K562 (cell line): ENCODE results near the gene ANKRD60. TPM values are rescaled to one million over a fixed set of nuclear protein-coding genes. Genes with fewer than 3 reads are reported as not detected.
A peak's percentile ranks its signal among the peaks of the same experiment; 100 is the strongest.

Experiments
- BHLHE40 ChIP-seq: IDR thresholded peaks from 2 replicates; pipeline ENCODE4 v1.6.1; 2011; ENCODE audit warnings: low read length, improper control_type of control experiment
- BRD9 ChIP-seq: fragments of 450-650 bp; IDR thresholded peaks from 2 replicates; pipeline ENCODE4 v1.6.1; 2018; ENCODE audit warnings: low read depth; ENCODE audit not compliant: partially characterized antibody
- CHCHD3 ChIP-seq: fragments of 250-450 bp; sonication (Bioruptor Pico); IDR thresholded peaks from 2 replicates; pipeline ENCODE4 v2.1.2; 2022; ENCODE audit warnings: mild to moderate bottlenecking
- FOXJ2 ChIP-seq: fragments of 200-800 bp; sonication (Bioruptor generic); IDR thresholded peaks from 2 replicates; pipeline ENCODE4 v1.6.1; 2016; ENCODE audit warnings: missing genetic modification characterization, missing compliant biosample characterization
- HDAC2 ChIP-seq: fragments of 450-650 bp; IDR thresholded peaks from 2 replicates; pipeline ENCODE4 v1.6.1; 2016; ENCODE audit warnings: mild to moderate bottlenecking
- HDAC3 ChIP-seq: fragments of 450-650 bp; IDR thresholded peaks from 2 replicates; pipeline ENCODE4 v1.6.1; 2018; ENCODE audit warnings: borderline replicate concordance, mild to moderate bottlenecking, moderate library complexity; ENCODE audit not compliant: partially characterized antibody
- HMG20A ChIP-seq: fragments of 450-650 bp; formaldehyde crosslinking; conservative IDR thresholded peaks from 2 replicates; pipeline ENCODE4 v1.4.0; 2020; ENCODE audit warnings: mild to moderate bottlenecking, mixed read lengths
- JUND ChIP-seq, 2 experiments: IDR thresholded peaks; 2 replicates in 1 of 2; 3 replicates in 1 of 2; pipeline ENCODE4 v1.6.1; 2011; ENCODE audit warnings: borderline replicate concordance in 2 of 2, low read depth in 2 of 2, low read length in 2 of 2, improper control_type of control experiment in 1 of 2, missing biosample characterization in 1 of 2, missing genetic modification characterization in 1 of 2, missing genetic modification reagents in 1 of 2
- KHSRP ChIP-seq: fragments of 450-650 bp; IDR thresholded peaks from 2 replicates; pipeline ENCODE4 v1.6.1; 2017
- KLF6 ChIP-seq: fragments of 250-450 bp; sonication (Bioruptor Pico); IDR thresholded peaks from 2 replicates; pipeline ENCODE4 v1.4.0; 2020; ENCODE audit warnings: mild to moderate bottlenecking, moderate library complexity, borderline replicate concordance
- NFE2 ChIP-seq: IDR thresholded peaks from 2 replicates; pipeline ENCODE4 v1.6.1; 2014; ENCODE audit warnings: antibody characterized with exemption, low read depth
- NR2C2 ChIP-seq, 2 experiments: fragments of 200-800 bp in 1 of 2; sonication (Bioruptor generic) in 1 of 2; sonication (generic) in 1 of 2; formaldehyde crosslinking in 1 of 2; IDR thresholded peaks; 2 replicates each; pipeline versions ENCODE4 v1.6.1 to v1.8.0; 2016 to 2022; ENCODE audit warnings: mild to moderate bottlenecking in 1 of 2, missing compliant biosample characterization in 1 of 2, missing genetic modification characterization in 1 of 2, missing genetic modification reagents in 1 of 2
- POLR3A ChIP-seq: IDR thresholded peaks from 2 replicates; pipeline ENCODE4 v1.6.1; 2011; ENCODE audit warnings: borderline replicate concordance, mild to moderate bottlenecking, moderate library complexity; ENCODE audit not compliant: insufficient read length, insufficient read depth; ENCODE audit errors: extremely low read depth
- POU5F1 ChIP-seq: fragments of 150-350 bp; IDR thresholded peaks from 2 replicates; pipeline ENCODE4 v1.6.1; 2014; ENCODE audit warnings: borderline replicate concordance, low read length, low read depth, mild to moderate bottlenecking; ENCODE audit not compliant: partially characterized antibody
- RFX7 ChIP-seq: fragments of 250-450 bp; sonication (Bioruptor Pico); IDR thresholded peaks from 2 replicates; pipeline ENCODE4 v1.5.1; 2021; ENCODE audit warnings: mild to moderate bottlenecking
- RUNX1 ChIP-seq: sonication (generic); IDR thresholded peaks from 2 replicates; pipeline ENCODE4 v1.6.1; 2016; ENCODE audit warnings: antibody characterized with exemption, low read depth
- SAP30 ChIP-seq: fragments of 200-600 bp; sonication (generic); IDR thresholded peaks from 2 replicates; pipeline ENCODE4 v1.6.1; 2012; ENCODE audit warnings: borderline replicate concordance, low read depth, mild to moderate bottlenecking, moderate library complexity, low read length, control low read depth, inconsistent platforms; ENCODE audit not compliant: insufficient read depth, poor library complexity, severe bottlenecking
- SMARCA5 ChIP-seq: fragments of 450-650 bp; IDR thresholded peaks from 2 replicates; pipeline ENCODE4 v1.6.1; 2016
- STAG1 ChIP-seq: sonication (generic); formaldehyde crosslinking; IDR thresholded peaks from 2 replicates; pipeline ENCODE4 v1.5.0; 2020; ENCODE audit warnings: missing genetic modification reagents, borderline replicate concordance
- ZFP36 ChIP-seq: fragments of 150-350 bp; IDR thresholded peaks from 2 replicates; pipeline ENCODE4 v1.6.1; 2018; ENCODE audit warnings: low read length, low read depth; ENCODE audit not compliant: partially characterized antibody
- ZKSCAN3 ChIP-seq: fragments of 250-450 bp; sonication (Bioruptor Pico); IDR thresholded peaks from 2 replicates; pipeline ENCODE4 v1.4.0; 2020
- ZKSCAN8 ChIP-seq: fragments of 200-800 bp; sonication (Bioruptor generic); IDR thresholded peaks from 2 replicates; pipeline ENCODE4 v1.6.1; 2016; ENCODE audit warnings: missing genetic modification characterization, missing compliant biosample characterization
- ZNF133 ChIP-seq: fragments of 250-450 bp; sonication (Bioruptor Pico); IDR thresholded peaks from 2 replicates; pipeline ENCODE4 v1.4.0; 2020; ENCODE audit warnings: mild to moderate bottlenecking
- ZNF174 ChIP-seq: fragments of 250-450 bp; sonication (Bioruptor Pico); IDR thresholded peaks from 2 replicates; pipeline ENCODE4 v1.4.0; 2020; ENCODE audit warnings: mild to moderate bottlenecking
- ZNF551 ChIP-seq: fragments of 250-450 bp; sonication (Bioruptor Pico); IDR thresholded peaks from 2 replicates; pipeline ENCODE4 v1.5.0; 2021; ENCODE audit warnings: mild to moderate bottlenecking, moderate library complexity
- ZNF695 ChIP-seq: fragments of 450-650 bp; formaldehyde crosslinking; IDR thresholded peaks from 2 replicates; pipeline ENCODE4 v1.4.0; 2020; ENCODE audit warnings: mild to moderate bottlenecking, moderate library complexity
- polyA plus RNA-seq, 8 experiments: library from polyadenylated mRNA; depleted of rRNA in 4 of 8; stranded (reverse) in 5 of 8; unstranded in 3 of 8; fragments of >200 nt; fragmentation: Nextera tagmentation in 2 of 8; fragmentation: Illumina TruSeq in 1 of 8; extraction: Ambion mirVana in 2 of 8; extraction: Trizol in 1 of 8; gene quantifications; 2 replicates each; pipeline versions ENCODE4 v1.2.1 to v1.2.3, GENCODE V29; 2011 to 2014; ENCODE audit warnings: inconsistent platforms in 1 of 8, missing spikeins in 1 of 8
- total RNA-seq, 7 experiments: library from RNA; depleted of rRNA in 6 of 7; stranded (reverse); fragments of >200 nt in 6 of 7; fragmentation: Illumina TruSeq in 2 of 7; extraction: Trizol in 2 of 7; gene quantifications; 2 replicates each; pipeline versions ENCODE4 v1.2.1 to v1.2.3, GENCODE V29; 2011 to 2021; ENCODE audit warnings: low replicate concordance in 1 of 7
- TF ChIP-seq, protein P1 (sequence below), 2 experiments: fragments of 450-650 bp; IDR thresholded peaks; 2 replicates each; pipeline ENCODE4 v1.6.1; 2016
- TF ChIP-seq, protein P2 (sequence below): fragments of 200-800 bp; sonication (Bioruptor generic); IDR thresholded peaks from 2 replicates; pipeline ENCODE4 v1.6.1; 2017; ENCODE audit warnings: missing genetic modification characterization, missing compliant biosample characterization

Gene ANKRD60
- total and polyA plus RNA-seq, 9 of the 15 experiments (the other 6 are each of a cell fraction or from before 2014, with no cell fraction given), result not detected

- TF ChIP-seq, protein P1, sequence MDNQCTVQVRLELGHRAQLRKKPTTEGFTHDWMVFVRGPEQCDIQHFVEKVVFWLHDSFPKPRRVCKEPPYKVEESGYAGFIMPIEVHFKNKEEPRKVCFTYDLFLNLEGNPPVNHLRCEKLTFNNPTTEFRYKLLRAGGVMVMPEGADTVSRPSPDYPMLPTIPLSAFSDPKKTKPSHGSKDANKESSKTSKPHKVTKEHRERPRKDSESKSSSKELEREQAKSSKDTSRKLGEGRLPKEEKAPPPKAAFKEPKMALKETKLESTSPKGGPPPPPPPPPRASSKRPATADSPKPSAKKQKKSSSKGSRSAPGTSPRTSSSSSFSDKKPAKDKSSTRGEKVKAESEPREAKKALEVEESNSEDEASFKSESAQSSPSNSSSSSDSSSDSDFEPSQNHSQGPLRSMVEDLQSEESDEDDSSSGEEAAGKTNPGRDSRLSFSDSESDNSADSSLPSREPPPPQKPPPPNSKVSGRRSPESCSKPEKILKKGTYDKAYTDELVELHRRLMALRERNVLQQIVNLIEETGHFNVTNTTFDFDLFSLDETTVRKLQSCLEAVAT (IDR thresholded peaks at IDR 0.05), result no peak
- TF ChIP-seq RFX7 (CRISPR knock-in tag) (0 out of 2 replicates have a peak, but pooled peaks have one; percentile 49), CHCHD3 (CRISPR knock-in tag) (no peak), HMG20A (peak; percentile 57; the same call in 1 of the 2 replicates), ZNF174 (CRISPR knock-in tag) (no peak), NR2C2 (CRISPR knock-in tag; IDR thresholded peaks at IDR 0.05) (no peak), NR2C2 (tag; IDR thresholded peaks at IDR 0.05) (peak; percentile 91), HDAC2 (0 out of 2 replicates have a peak, but pooled peaks have one; percentile 46), ZFP36 (no peak), ZNF133 (CRISPR knock-in tag) (peak; percentile 70; the same call in 1 of the 2 replicates), SAP30 (no peak), HDAC3 (peak; percentile 19), BRD9 (peak; percentile 59), JUND (IDR thresholded peaks at IDR 0.05; ENCODE audit: borderline replicate concordance, low read depth, low read length) (peak; percentile 98), JUND (tag; IDR thresholded peaks at IDR 0.05; ENCODE audit: borderline replicate concordance, low read depth, low read length) (peak; percentile 99), POU5F1 (no peak), ZNF695 (CRISPR knock-in tag) (peak; percentile 45; the same call in 1 of the 2 replicates), POLR3A (no peak), ZKSCAN8 (CRISPR knock-in tag) (peak; percentile 97), BHLHE40 (no peak), ZNF551 (CRISPR knock-in tag) (no peak), KHSRP (no peak), KLF6 (CRISPR knock-in tag) (peak; percentile 98), RUNX1 (no peak), SMARCA5 (peak; percentile 77; the same call in 1 of the 2 replicates), NFE2 (peak; percentile 83), STAG1 (CRISPR knock-in tag) (no peak), ZKSCAN3 (peak; percentile 61), FOXJ2 (tag) (no peak)
- TF ChIP-seq, protein P2, sequence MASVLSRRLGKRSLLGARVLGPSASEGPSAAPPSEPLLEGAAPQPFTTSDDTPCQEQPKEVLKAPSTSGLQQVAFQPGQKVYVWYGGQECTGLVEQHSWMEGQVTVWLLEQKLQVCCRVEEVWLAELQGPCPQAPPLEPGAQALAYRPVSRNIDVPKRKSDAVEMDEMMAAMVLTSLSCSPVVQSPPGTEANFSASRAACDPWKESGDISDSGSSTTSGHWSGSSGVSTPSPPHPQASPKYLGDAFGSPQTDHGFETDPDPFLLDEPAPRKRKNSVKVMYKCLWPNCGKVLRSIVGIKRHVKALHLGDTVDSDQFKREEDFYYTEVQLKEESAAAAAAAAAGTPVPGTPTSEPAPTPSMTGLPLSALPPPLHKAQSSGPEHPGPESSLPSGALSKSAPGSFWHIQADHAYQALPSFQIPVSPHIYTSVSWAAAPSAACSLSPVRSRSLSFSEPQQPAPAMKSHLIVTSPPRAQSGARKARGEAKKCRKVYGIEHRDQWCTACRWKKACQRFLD (CRISPR knock-in tag), result peak; percentile 99
These were observed 23.6 kb upstream of the ANKRD60 start (continued) for GRCh38 chr20:58251979-58252591.
